NCI-H2196 (cell line): ENCODE data around the gene ADSS1.

Experiments used
- DNase-seq: peaks from one replicate; lab custom pipeline; 2025; ENCODE audit not compliant: unreplicated experiment; lab: John Stamatoyannopoulos, UW

ADSS1 gene

GRCh38 chr14:104699426-104699748, 24.6 kb upstream of the ADSS1 start:
- no peak for DNase-seq

- DNase-seq: no peak
Observed at GRCh38 chr14:104700225-104700651, 23.8 kb upstream of the ADSS1 start.

GRCh38 chr14:104700747-104701217, 23.2 kb upstream of the ADSS1 start:
- DNase-seq: no peak

- DNase-seq: no peak
Observed at GRCh38 chr14:104701383-104702076, 22.5 kb upstream of the ADSS1 start.

GRCh38 chr14:104702106-104702505, 21.9 kb upstream of the ADSS1 start:
- no peak for DNase-seq

- no peak for DNase-seq
Observed at GRCh38 chr14:104702673-104703072, 21.4 kb upstream of the ADSS1 start.

GRCh38 chr14:104703269-104703668, 20.8 kb upstream of the ADSS1 start:
- no peak for DNase-seq

GRCh38 chr14:104704252-104704651, 19.8 kb upstream of the ADSS1 start:
- DNase-seq: no peak

GRCh38 chr14:104705340-104706047, 18.5 kb upstream of the ADSS1 start:
- no peak for DNase-seq

GRCh38 chr14:104706733-104707607, 17.1 kb upstream of the ADSS1 start:
- DNase-seq: no peak

- DNase-seq: no peak
Observed at GRCh38 chr14:104707608-104708595, 16.1 kb upstream of the ADSS1 start.

- DNase-seq: peak; percentile 42
Observed at GRCh38 chr14:104708606-104709268, 15.3 kb upstream of the ADSS1 start.

- no peak for DNase-seq
Observed at GRCh38 chr14:104709387-104710039, 14.5 kb upstream of the ADSS1 start.

- DNase-seq: no peak
Observed at GRCh38 chr14:104710071-104710735, 13.8 kb upstream of the ADSS1 start.

GRCh38 chr14:104712881-104713734, 10.9 kb upstream of the ADSS1 start:
- DNase-seq: no peak

- no peak for DNase-seq
Observed at GRCh38 chr14:104714066-104714465, 10.0 kb upstream of the ADSS1 start.

- no peak for DNase-seq
Observed at GRCh38 chr14:104714681-104715080, 9.3 kb upstream of the ADSS1 start.

- DNase-seq: no peak
Observed at GRCh38 chr14:104715416-104715815, 8.6 kb upstream of the ADSS1 start.
